CD8-positive, alpha-beta memory T cell (primary cell): ENCODE data around the gene MRPS25. TPM values are rescaled to one million over a fixed set of nuclear protein-coding genes. Genes with fewer than 3 reads are reported as not detected.
A peak's percentile ranks its signal among the peaks of the same experiment; 100 is the strongest.

Experiments
- CTCF ChIA-PET: fragments of 350-600 bp; sonication (Branson Sonifier 250); formaldehyde crosslinking; loops from one replicate; lab custom pipeline; 2021; ENCODE audit warnings: antibody characterized with exemption; lab: Charles Lee
- POLR2A ChIA-PET: fragments of 350-600 bp; sonication (Branson Sonifier 250); formaldehyde crosslinking; loops from one replicate; lab custom pipeline; 2021; ENCODE audit warnings: antibody characterized with exemption; lab: Charles Lee
- DNase-seq, 5 donors: peaks; one replicate each; pipeline versions ENCODE4 v3.0.0 to v3.0.0-alpha.2; 2020 to 2022; ENCODE audit warnings: mixed read lengths in 1 of 5
- H3K27ac ChIP-seq: one replicate; pipeline ENCODE4 v1.7.0; 2013; ENCODE audit warnings: low read depth, mild to moderate bottlenecking, low read length, moderate library complexity
- H3K27me3 ChIP-seq: 2 replicates; pipeline ENCODE4 v1.7.0; 2013; ENCODE audit warnings: low read length, mild to moderate bottlenecking; ENCODE audit not compliant: insufficient read depth, poor library complexity, severe bottlenecking
- H3K36me3 ChIP-seq: 2 replicates; pipeline ENCODE4 v1.7.0; 2013; ENCODE audit warnings: mild to moderate bottlenecking, low read length, moderate library complexity; ENCODE audit not compliant: insufficient read depth
- H3K4me1 ChIP-seq: 2 replicates; pipeline ENCODE4 v1.7.0; 2013; ENCODE audit warnings: mild to moderate bottlenecking, low read length, moderate library complexity; ENCODE audit not compliant: insufficient read depth
- H3K4me3 ChIP-seq: 2 replicates; pipeline ENCODE4 v1.7.0; 2013; ENCODE audit warnings: mild to moderate bottlenecking, low read length
- H3K9me3 ChIP-seq: 2 replicates; pipeline ENCODE4 v1.7.0; 2013; ENCODE audit warnings: mild to moderate bottlenecking, low read length
- H3K27ac Mint-ChIP-seq, 8 donors: one replicate each; pipeline ENCODE4 v1.8.0; 2020 to 2021; ENCODE audit warnings: mixed read lengths in 8 of 8, mild to moderate bottlenecking in 6 of 8, inconsistent platforms in 3 of 8, moderate library complexity in 3 of 8
- H3K27me3 Mint-ChIP-seq, 2 donors: one replicate each; pipeline ENCODE4 v1.8.0; 2020 to 2021; ENCODE audit warnings: mixed read lengths in 2 of 2, mild to moderate bottlenecking in 1 of 2, moderate library complexity in 1 of 2
- H3K36me3 Mint-ChIP-seq, 3 donors: one replicate each; pipeline ENCODE4 v1.8.0; 2020 to 2021; ENCODE audit warnings: mixed read lengths in 3 of 3, inconsistent platforms in 1 of 3, mild to moderate bottlenecking in 1 of 3
- H3K4me1 Mint-ChIP-seq, 3 donors: one replicate each; pipeline ENCODE4 v1.8.0; 2020 to 2021; ENCODE audit warnings: mixed read lengths in 3 of 3, inconsistent platforms in 1 of 3, mild to moderate bottlenecking in 1 of 3
- H3K4me3 Mint-ChIP-seq, 7 donors: one replicate each; pipeline ENCODE4 v1.8.0; 2020 to 2021; ENCODE audit warnings: mixed read lengths in 7 of 7, mild to moderate bottlenecking in 6 of 7, moderate library complexity in 4 of 7, inconsistent platforms in 2 of 7
- H3K9me3 Mint-ChIP-seq, 5 donors: one replicate each; pipeline ENCODE4 v1.8.0; 2020 to 2022; ENCODE audit warnings: mixed read lengths in 5 of 5, mild to moderate bottlenecking in 3 of 5, moderate library complexity in 2 of 5, inconsistent platforms in 1 of 5
- polyA plus RNA-seq: library from polyadenylated mRNA; unstranded; fragments of 300-500 nt; fragmentation: Illumina TruSeq; gene quantifications from one replicate; pipeline ENCODE4 v1.2.3, GENCODE V29; 2021
- total RNA-seq, 2 experiments: library from RNA; stranded (reverse); gene quantifications; one replicate each; pipeline ENCODE4 v1.2.3, GENCODE V29; 2021

Gene MRPS25
- total and polyA plus RNA-seq, 3 experiments from 2014 or later = 20.2 to 84.7 (median 82.7) TPM

- ChIA-PET CTCF (interaction anchor here (1.3 to 2.8 kb wide), 2 partner anchors 12 to 20 kb away, joined by 3 to 11 read pairs; partner anchors contain the start of gene MRPS25), POLR2A (no interaction called here)
- DNase-seq = no peak
- Histone ChIP-seq H3K4me3 (no peak overlapping the region), H3K4me1 (peaks cover 6% of the 10 kb centered on the region), H3K36me3 (peaks cover 19% of the 10 kb centered on the region), H3K27me3 (no peaks in the 10 kb centered on the region), H3K9me3 (no peaks in the 10 kb centered on the region), H3K27ac (peak overlapping the region; percentile 14)
- no peaks in the 10 kb centered on the region for H3K9me3 Mint-ChIP-seq
- peaks cover 0 to 5% of the 10 kb centered on the region in 2 donors for H3K27me3 Mint-ChIP-seq
- peaks cover 5 to 74% (median 11%) of the 10 kb centered on the region in 3 donors for H3K36me3 Mint-ChIP-seq
- peaks cover 28 to 50% (median 47%) of the 10 kb centered on the region in 3 donors for H3K4me1 Mint-ChIP-seq
- no peak overlapping the region for H3K4me3 Mint-ChIP-seq
- H3K27ac Mint-ChIP-seq = peak overlapping the region in 5 of 8 donors; percentile 29 to 68 (median 61)
Observed at GRCh38 chr3:15052335-15053242, 12.5 kb downstream of the MRPS25 start.

- H3K4me3 ChIP-seq = no peak overlapping the region
- H3K4me1 Mint-ChIP-seq = peaks cover 24 to 44% (median 42%) of the 10 kb centered on the region in 3 donors
- ChIA-PET CTCF (interaction anchor here (1.0 to 2.8 kb wide), 6 partner anchors 9 to 126 kb away, joined by 3 to 11 read pairs (median 4); partner anchors contain the start of gene MRPS25), POLR2A (no interaction called here)
- peak overlapping the region in 3 of 8 donors; percentile 58 to 73 (median 68) for H3K27ac Mint-ChIP-seq
- H3K27me3 ChIP-seq = no peaks in the 10 kb centered on the region
- no peak overlapping the region for H3K27ac ChIP-seq
- H3K27me3 Mint-ChIP-seq = peaks cover 0 to 5% of the 10 kb centered on the region in 2 donors
- H3K36me3 Mint-ChIP-seq = peaks cover 5 to 73% (median 12%) of the 10 kb centered on the region in 3 donors
- H3K9me3 ChIP-seq = no peaks in the 10 kb centered on the region
- peaks cover 27% of the 10 kb centered on the region for H3K36me3 ChIP-seq
- peak overlapping the region in 1 of 7 donors; percentile 44 for H3K4me3 Mint-ChIP-seq
- no peaks in the 10 kb centered on the region for H3K9me3 Mint-ChIP-seq
- DNase-seq = peak in 3 of 5 donors; percentile 6 to 28 (median 13)
- H3K4me1 ChIP-seq = peaks cover 6% of the 10 kb centered on the region
Observed at GRCh38 chr3:15051531-15051930, 13.6 kb downstream of the MRPS25 start.

GRCh38 chr3:15050405-15051092 is 14.6 kb downstream of the MRPS25 start:
- peak overlapping the region; percentile 1 to 73 (median 52) for H3K27ac Mint-ChIP-seq
- no peaks in the 10 kb centered on the region for H3K9me3 Mint-ChIP-seq
- H3K36me3 ChIP-seq = peaks cover 33% of the 10 kb centered on the region
- H3K4me3 Mint-ChIP-seq = peak overlapping the region in 1 of 7 donors; percentile 9
- H3K9me3 ChIP-seq = no peaks in the 10 kb centered on the region
- H3K27me3 ChIP-seq = no peaks in the 10 kb centered on the region
- H3K4me3 ChIP-seq = no peak overlapping the region
- no peak overlapping the region for H3K27ac ChIP-seq
- peaks cover 6% of the 10 kb centered on the region for H3K4me1 ChIP-seq
- H3K27me3 Mint-ChIP-seq = peaks cover 0 to 3% of the 10 kb centered on the region in 2 donors
- peaks cover 21 to 35% (median 33%) of the 10 kb centered on the region in 3 donors for H3K4me1 Mint-ChIP-seq
- no peak for DNase-seq
- ChIA-PET CTCF (interaction anchor here (1.1 to 2.8 kb wide), 5 partner anchors 10 to 125 kb away, joined by 3 to 11 read pairs (median 4); partner anchors contain the start of gene MRPS25), POLR2A (interaction anchor here (0.7 kb wide), 1 partner anchor 15 kb away, joined by 3 read pairs; the partner anchor contains the start of gene MRPS25)
- peaks cover 5 to 81% (median 15%) of the 10 kb centered on the region in 3 donors for H3K36me3 Mint-ChIP-seq

GRCh38 chr3:15049584-15049983 is 15.5 kb downstream of the MRPS25 start:
- H3K4me1 Mint-ChIP-seq = peaks cover 11 to 25% (median 24%) of the 10 kb centered on the region in 3 donors
- Histone ChIP-seq H3K27ac (no peak overlapping the region), H3K4me3 (no peak overlapping the region), H3K9me3 (no peaks in the 10 kb centered on the region), H3K4me1 (peaks cover under 1% of the 10 kb centered on the region), H3K27me3 (no peaks in the 10 kb centered on the region), H3K36me3 (peaks cover 36% of the 10 kb centered on the region)
- CTCF ChIA-PET = interaction anchor here (1.1 to 2.8 kb wide), 3 partner anchors 13 to 124 kb away, joined by 3 to 6 read pairs (median 6); partner anchors contain the start of gene MRPS25
- peak overlapping the region in 2 of 8 donors; percentile 4 to 37 for H3K27ac Mint-ChIP-seq
- no peak for DNase-seq
- no peaks in the 10 kb centered on the region for H3K9me3 Mint-ChIP-seq
- H3K27me3 Mint-ChIP-seq = peaks cover 0 to 3% of the 10 kb centered on the region in 2 donors
- no peak overlapping the region for H3K4me3 Mint-ChIP-seq
- POLR2A ChIA-PET = no interaction called here
- peaks cover 0 to 84% (median 17%) of the 10 kb centered on the region in 3 donors for H3K36me3 Mint-ChIP-seq

GRCh38 chr3:15045667-15046066 is 19.4 kb downstream of the MRPS25 start:
- H3K36me3 ChIP-seq = peaks cover 56% of the 10 kb centered on the region
- H3K4me1 Mint-ChIP-seq = peaks cover 0 to 5% (median 0%) of the 10 kb centered on the region in 3 donors
- ChIA-PET CTCF (interaction anchor here (0.6 kb wide), 1 partner anchor 577 kb away, joined by 3 read pairs; no protein-coding TSS in a partner anchor), POLR2A (no interaction called here)
- H3K4me3 ChIP-seq = no peak overlapping the region
- no peaks in the 10 kb centered on the region for H3K27me3 Mint-ChIP-seq
- no peaks in the 10 kb centered on the region for H3K9me3 ChIP-seq
- peak overlapping the region in 3 of 8 donors; percentile 8 to 75 (median 19) for H3K27ac Mint-ChIP-seq
- no peaks in the 10 kb centered on the region for H3K27me3 ChIP-seq
- H3K27ac ChIP-seq = no peak overlapping the region
- DNase-seq = no peak
- no peak overlapping the region for H3K4me3 Mint-ChIP-seq
- peaks cover 0 to 97% (median 31%) of the 10 kb centered on the region in 3 donors for H3K36me3 Mint-ChIP-seq
- H3K9me3 Mint-ChIP-seq = no peaks in the 10 kb centered on the region
- H3K4me1 ChIP-seq = peaks cover 7% of the 10 kb centered on the region

- CTCF ChIA-PET = no interaction called here
- Histone ChIP-seq H3K36me3 (peaks cover 53% of the 10 kb centered on the region), H3K9me3 (no peaks in the 10 kb centered on the region), H3K27me3 (no peaks in the 10 kb centered on the region), H3K4me1 (peaks cover 7% of the 10 kb centered on the region), H3K27ac (no peak overlapping the region), H3K4me3 (no peak overlapping the region)
- peaks cover 0 to 94% (median 28%) of the 10 kb centered on the region in 3 donors for H3K36me3 Mint-ChIP-seq
- no peaks in the 10 kb centered on the region for H3K4me1 Mint-ChIP-seq
- H3K4me3 Mint-ChIP-seq = peak overlapping the region in 1 of 7 donors; percentile 40
- DNase-seq = no peak
- no peaks in the 10 kb centered on the region for H3K9me3 Mint-ChIP-seq
- H3K27me3 Mint-ChIP-seq = no peaks in the 10 kb centered on the region
- peak overlapping the region in 3 of 8 donors; percentile 26 to 80 (median 79) for H3K27ac Mint-ChIP-seq
- POLR2A ChIA-PET = no interaction called here
Observed at GRCh38 chr3:15044326-15044725, 20.8 kb downstream of the MRPS25 start.

- DNase-seq = no peak
- peaks cover 52% of the 10 kb centered on the region for H3K36me3 ChIP-seq
- Mint-ChIP-seq H3K36me3 (peaks cover 0 to 94% (median 30%) of the 10 kb centered on the region in 3 donors), H3K27me3 (no peaks in the 10 kb centered on the region), H3K27ac (peak overlapping the region in 3 of 8 donors; percentile 31 to 47 (median 35)), H3K4me1 (no peaks in the 10 kb centered on the region), H3K9me3 (no peaks in the 10 kb centered on the region), H3K4me3 (no peak overlapping the region)
- CTCF ChIA-PET = no interaction called here
- H3K4me1 ChIP-seq = peaks cover 7% of the 10 kb centered on the region
- H3K9me3 ChIP-seq = no peaks in the 10 kb centered on the region
- POLR2A ChIA-PET = no interaction called here
- no peaks in the 10 kb centered on the region for H3K27me3 ChIP-seq
- H3K27ac ChIP-seq = no peak overlapping the region
- no peak overlapping the region for H3K4me3 ChIP-seq
Observed at GRCh38 chr3:15043408-15044171, 21.5 kb downstream of the MRPS25 start.
